DLD1 (cell line): ENCODE results near the gene ATP2C1.
"Not testable (repeated sequence)": the region's sequence is repeated elsewhere in the genome, so short reads cannot be mapped to it uniquely, and the experiment has no call there.

Experiments used
- in situ Hi-C: cut with HindIII; loops from 2 replicates; pipeline ENCODE4 v1.10.0; 2017; ENCODE audit warnings: low sequenced_read_pairs

Gene ATP2C1

DNA sequence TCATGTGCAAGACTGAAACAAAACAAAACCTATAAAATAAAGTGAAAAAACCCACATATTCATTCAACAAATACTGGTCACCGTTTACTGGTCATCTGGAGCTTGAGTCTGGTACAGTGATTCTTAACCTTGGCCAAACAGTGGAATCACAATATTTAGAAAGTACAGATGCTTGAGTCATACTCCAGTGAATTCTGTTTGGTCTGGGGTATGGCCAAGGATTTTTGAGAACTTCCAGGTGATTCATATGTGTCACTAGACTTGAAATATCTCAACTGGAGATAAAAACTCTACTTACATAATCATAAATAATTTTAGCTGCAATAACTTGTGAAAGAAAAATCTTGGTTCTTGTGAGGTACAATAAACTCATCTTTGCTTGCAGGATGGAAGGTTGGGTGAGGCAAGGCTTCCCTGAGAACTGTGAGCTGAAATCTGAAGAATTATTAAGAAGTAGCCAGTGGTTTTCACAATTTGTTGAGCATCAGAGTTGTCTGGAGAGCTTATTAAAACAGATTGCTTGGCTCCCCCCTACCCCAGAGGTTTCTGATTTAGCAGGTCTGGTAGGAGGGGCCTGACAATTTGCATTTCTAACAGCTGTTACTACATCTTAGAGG lies 142.4 kb downstream of the ATP2C1 start:
- in situ Hi-C loops: no loop called here

DNA sequence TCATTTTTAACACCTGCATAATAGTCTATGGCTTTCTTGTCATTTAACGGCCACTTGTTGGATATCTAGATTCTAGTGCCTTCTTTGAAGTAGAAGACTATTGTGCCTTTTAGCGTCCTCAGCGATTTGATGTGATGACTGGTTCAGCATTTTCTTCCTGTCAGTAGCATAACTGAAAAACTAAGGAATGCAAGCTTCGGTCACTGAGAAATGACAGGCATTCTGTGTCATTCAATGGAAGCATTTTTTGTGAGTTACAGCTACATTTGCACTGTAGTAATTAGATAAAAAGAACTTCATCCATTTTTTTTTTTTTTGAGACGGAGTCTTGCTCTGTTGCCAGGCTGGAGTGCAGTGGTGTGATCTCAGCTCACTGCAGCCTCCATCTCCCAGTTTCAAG lies 143.1 kb downstream of the ATP2C1 start:
- in situ Hi-C loops: no loop called here

DNA sequence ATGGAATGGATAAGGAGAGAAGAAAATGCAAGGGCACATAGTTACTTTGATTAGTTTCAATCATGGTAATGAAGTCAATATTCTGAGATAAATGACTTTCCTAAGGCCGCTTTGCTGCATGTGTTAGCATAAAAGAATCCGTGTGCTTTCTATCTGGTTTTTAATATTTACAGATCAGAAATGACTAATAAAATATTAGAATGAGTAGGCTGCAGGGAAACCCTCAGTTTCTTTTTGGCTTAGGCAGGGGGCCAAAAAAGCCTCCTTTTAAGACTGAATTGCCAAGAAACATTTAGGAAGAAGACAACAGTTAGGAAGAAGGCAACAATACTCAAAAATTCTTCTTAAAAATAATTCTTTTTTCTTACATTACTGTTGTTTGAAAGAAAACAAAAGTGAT lies 144.4 kb downstream of the ATP2C1 start:
- in situ Hi-C loops: no loop called here

DNA sequence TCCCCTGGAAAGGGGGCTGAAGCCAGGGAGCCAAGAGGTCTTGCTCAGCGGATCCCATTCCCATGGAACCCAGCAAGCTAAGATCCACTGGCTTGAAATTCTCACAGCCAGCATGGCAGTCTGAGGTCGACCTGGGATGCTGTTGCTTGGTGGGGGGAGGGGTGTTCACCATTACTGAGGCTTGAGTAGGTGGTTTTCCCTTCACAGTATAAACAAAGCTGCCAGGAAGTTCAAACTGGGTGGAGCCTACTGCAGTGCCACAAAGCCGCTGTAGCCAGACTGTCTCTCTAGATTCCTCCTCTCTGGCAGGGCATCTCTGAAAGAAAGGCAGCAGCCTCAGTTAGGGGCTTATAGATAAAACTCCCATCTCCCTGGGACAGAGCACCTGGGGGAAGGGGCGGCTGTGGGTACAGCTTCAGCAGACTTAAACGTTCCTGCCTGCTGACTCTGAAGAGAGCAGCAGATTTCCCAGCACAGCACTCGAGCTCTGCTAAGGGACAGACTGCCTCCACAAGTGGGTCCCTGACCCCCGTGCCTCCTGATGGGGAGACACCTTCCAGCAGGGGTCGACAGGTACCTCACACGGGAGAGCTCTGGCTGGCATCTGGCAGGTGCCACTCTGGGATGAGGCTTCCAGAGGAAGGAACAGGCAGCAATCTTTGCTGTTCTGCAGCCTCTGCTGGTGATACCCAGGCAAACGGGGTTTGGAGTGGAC lies 148.5 kb downstream of the ATP2C1 start:
- in situ Hi-C loops: not testable (repeated sequence)

DNA sequence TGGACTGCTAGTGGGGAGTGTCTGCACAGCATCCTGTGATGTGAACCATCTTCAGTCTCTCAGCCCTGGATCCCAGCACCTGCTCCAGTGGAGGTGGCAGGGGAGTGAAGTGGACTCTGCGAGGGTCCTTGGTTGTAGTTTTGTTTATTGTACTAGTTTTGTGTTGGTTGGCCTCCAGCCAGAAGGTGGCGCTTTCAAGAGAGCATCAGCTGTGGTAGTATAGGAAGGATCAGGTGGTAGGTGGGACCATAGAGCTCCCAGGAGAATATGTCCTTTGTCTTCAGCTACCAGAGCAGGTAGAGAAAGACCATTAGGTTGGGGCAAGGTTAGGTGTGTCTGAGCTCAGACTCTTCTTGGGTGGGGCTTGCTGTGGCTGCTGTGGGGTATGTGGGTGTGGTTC lies 153.7 kb downstream of the ATP2C1 start:
- in situ Hi-C loops: no loop called here

DNA sequence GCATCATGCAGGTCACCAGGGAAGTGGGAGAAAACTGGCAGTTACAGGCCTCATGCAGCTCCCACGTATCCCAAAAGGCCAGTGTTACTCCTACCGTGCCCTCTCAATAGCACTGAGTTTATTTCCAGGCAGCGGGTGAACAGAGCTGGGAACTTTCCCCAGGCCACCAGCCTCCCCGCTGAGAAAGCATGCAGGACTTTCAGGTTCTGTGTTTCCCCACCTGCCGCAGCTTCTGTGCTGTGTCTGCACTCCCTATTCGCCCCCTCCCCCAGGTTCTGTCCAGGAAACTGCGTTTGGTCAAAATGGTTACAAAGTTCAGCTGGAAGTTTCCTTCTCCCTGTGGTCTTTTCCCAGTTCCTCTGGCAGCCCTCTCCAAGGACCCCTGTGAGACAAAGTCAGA lies 154.1 kb downstream of the ATP2C1 start:
- in situ Hi-C loops: no loop called here

DNA sequence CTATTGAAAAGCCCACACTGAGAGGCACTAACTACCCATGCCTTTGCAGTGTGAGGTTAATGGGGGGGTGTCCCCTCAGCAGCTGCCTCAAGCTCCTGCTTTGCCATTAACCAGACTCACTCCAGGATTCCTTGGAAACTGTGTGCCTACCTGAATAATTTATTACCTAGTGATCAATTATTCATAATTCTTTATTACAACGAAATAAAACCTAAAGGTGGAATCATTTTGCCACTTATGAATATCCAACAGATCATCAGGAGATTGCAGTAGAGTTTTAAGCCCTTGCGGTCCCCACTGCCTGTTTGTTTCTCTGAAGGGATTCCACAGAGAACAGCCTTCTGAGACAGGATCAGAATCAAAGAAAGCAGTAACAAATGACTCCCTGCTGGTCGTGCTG lies 156.1 kb downstream of the ATP2C1 start:
- in situ Hi-C loops: no loop called here

DNA sequence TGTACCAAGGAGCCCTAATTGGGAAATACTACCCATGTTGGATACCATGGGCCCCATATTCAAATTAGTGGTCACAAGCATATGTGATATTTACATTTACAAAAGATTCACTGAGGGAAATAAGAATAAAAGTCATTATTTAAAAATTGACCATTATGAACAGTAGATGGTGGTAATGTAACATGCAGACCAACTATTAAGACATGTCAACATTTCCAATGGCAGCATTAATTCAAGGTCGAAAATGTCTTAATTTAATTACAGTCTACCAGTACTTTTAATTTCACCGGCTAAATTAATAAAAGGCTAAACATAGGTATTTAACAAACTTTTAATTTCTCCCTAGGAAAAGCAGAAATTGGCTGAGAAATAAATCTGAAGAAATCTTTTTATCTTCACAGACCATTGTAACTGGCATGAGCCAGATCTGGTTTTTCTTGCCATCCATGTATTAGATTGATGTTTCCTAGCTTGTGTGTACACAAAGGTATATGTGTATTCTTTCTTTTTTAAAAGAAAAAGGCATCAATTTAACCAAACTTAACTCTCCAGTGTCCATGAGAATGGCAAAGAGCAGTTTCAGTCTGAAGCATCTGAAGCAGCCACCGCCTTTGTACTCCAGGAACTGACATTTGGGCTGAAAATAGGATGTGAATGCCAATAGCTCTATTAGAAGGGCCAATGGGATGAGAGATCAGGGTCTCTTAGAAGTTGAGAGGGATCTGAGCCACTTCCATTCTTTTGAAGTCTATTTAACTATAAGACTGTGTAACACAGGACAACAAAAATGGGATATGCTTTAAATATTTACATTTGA lies 159.4 kb downstream of the ATP2C1 start:
- in situ Hi-C loops: no loop called here
